Hepatocyte (in vitro differentiated cells): ENCODE measurements around the gene FBXO33. TPM values are rescaled to one million over a fixed set of nuclear protein-coding genes. Genes with fewer than 3 reads are reported as not detected.

Experiments used
- DNase-seq: peaks from one replicate; pipeline ENCODE4 v3.0.0-alpha.2; 2016; ENCODE audit warnings: low spot score
- H2AFZ ChIP-seq: fragments of 200-600 bp; sonication (generic); 2 replicates; pipeline ENCODE4 v1.6.0; 2016; ENCODE audit warnings: antibody characterized with exemption, mild to moderate bottlenecking
- H3K27ac ChIP-seq: fragments of 200-600 bp; sonication (generic); 2 replicates; pipeline ENCODE4 v1.5.1; 2016; ENCODE audit warnings: mild to moderate bottlenecking
- H3K27me3 ChIP-seq: fragments of 200-600 bp; sonication (generic); 2 replicates; pipeline ENCODE4 v1.6.1; 2016
- H3K36me3 ChIP-seq: fragments of 200-600 bp; sonication (generic); replicated peaks from 2 replicates; pipeline ENCODE4 v1.5.1; 2016; ENCODE audit warnings: low read depth; ENCODE audit not compliant: insufficient read depth
- H3K4me1 ChIP-seq: fragments of 200-600 bp; sonication (generic); 2 replicates; pipeline ENCODE4 v1.5.1; 2016; ENCODE audit warnings: mild to moderate bottlenecking, moderate library complexity; ENCODE audit not compliant: insufficient read depth
- H3K4me2 ChIP-seq: fragments of 200-600 bp; sonication (generic); 2 replicates; pipeline ENCODE4 v1.6.0; 2016
- H3K4me3 ChIP-seq: fragments of 200-600 bp; sonication (generic); 2 replicates; pipeline ENCODE4 v1.5.1; 2016; ENCODE audit warnings: mild to moderate bottlenecking
- H3K79me2 ChIP-seq: fragments of 200-600 bp; sonication (generic); 2 replicates; pipeline ENCODE4 v1.6.0; 2017; ENCODE audit warnings: mild to moderate bottlenecking
- H3K9me2 ChIP-seq: fragments of 200-600 bp; sonication (generic); replicated peaks from 2 replicates; pipeline ENCODE4 v1.6.0; 2017; ENCODE audit warnings: mild to moderate bottlenecking; ENCODE audit not compliant: insufficient read depth
- H3K9me3 ChIP-seq: fragments of 200-600 bp; sonication (generic); 2 replicates; pipeline ENCODE4 v1.5.1; 2016; ENCODE audit warnings: low read depth, mild to moderate bottlenecking
- H4K20me1 ChIP-seq: fragments of 200-600 bp; sonication (generic); 2 replicates; pipeline ENCODE4 v1.6.0; 2016; ENCODE audit warnings: mild to moderate bottlenecking; ENCODE audit not compliant: insufficient read depth, poor library complexity, severe bottlenecking
- EZH2 ChIP-seq: fragments of 200-600 bp; sonication (generic); IDR thresholded peaks from 2 replicates; pipeline ENCODE4 v1.6.1; 2016; ENCODE audit warnings: antibody characterized with exemption, mild to moderate bottlenecking, borderline replicate concordance
- EZH2phosphoT487 ChIP-seq: fragments of 200-600 bp; sonication (generic); IDR thresholded peaks from one replicate; pipeline ENCODE4 v1.6.1; 2018; ENCODE audit warnings: antibody characterized with exemption, mild to moderate bottlenecking, low read depth, moderate library complexity; ENCODE audit not compliant: unreplicated experiment, severe bottlenecking
- WGBS: methylation state at CpG from one replicate; pipeline ENCODE4 v1.1.6; 2016; ENCODE audit warnings: low lambda C conversion rate; ENCODE audit errors: missing lambda C conversion rate; 5-methylcytosine and 5-hydroxymethylcytosine counted together
- polyA plus RNA-seq: library from polyadenylated mRNA; unstranded; fragments of >200 nt; fragmentation: Nextera tagmentation; extraction: Ambion mirVana; gene quantifications from 2 replicates; pipeline ENCODE4 v1.2.1, GENCODE V29; 2016
- total RNA-seq: library from RNA; depleted of rRNA; stranded (reverse); fragments of >200 nt; gene quantifications from 2 replicates; pipeline ENCODE4 v1.2.3, GENCODE V29; 2014
- TF ChIP-seq, protein P1 (sequence below): fragments of 200-600 bp; sonication (generic); IDR thresholded peaks from 2 replicates; pipeline ENCODE4 v1.5.1; 2016; ENCODE audit warnings: antibody characterized with exemption, mild to moderate bottlenecking; ENCODE audit not compliant: poor library complexity

FBXO33 gene, protein sequence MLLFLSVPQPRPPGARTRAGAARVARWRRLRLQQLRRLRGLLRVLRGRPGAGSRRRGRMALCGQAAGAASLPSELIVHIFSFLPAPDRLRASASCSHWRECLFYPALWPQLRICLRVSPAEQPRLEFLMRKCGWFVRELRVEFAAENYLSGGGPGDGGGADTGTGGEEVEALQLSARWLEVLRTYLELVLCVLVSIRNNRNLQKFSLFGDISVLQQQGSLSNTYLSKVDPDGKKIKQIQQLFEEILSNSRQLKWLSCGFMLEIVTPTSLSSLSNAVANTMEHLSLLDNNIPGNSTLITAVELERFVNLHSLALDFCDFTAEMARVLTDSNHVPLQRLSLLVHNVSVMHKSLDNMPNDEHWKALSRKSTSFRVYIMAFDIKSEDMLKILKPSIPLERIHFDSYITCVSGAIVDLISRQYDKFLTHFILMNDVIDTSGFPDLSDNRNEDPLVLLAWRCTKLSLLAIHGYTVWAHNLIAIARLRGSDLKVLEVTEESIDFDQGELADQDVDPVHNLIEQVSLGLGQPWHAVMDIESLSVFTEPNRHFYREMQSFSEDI
- total RNA-seq (14.5 and 19.4 TPM in 2 replicates), polyA plus RNA-seq (8.9 and 12.0 TPM in 2 replicates)

DNA sequence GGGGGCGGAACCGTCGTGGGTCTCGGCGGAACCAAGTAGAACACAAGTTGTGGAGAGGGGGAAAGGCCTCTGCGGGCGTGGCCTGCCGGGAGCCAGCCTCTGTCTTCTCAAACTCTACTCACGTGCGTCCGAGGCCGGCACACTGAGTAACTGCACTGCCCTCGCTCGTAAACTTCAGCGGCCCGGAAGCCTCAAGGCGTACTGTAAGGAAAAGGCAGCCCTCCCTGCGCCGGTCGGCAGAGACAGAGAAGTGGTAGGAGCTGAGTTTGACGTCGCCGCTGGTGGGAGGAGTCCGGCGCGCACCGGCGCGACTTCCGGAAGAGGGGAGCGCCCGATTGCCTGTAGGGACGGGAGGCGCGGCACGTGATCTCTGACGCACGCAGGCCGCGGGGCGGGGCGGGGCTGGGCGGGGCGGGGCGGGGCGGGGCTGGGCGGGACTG lies at the start of gene FBXO33:
FBXO33 (minus strand) TSS at position 255 of the 440 bp plus-strand sequence. CDS start 271 bp downstream, outside the sequence.
- Histone ChIP-seq H3K27me3 (no peaks in the 10 kb centered on the region), H3K79me2 (peaks cover 45% of the 10 kb centered on the region), H4K20me1 (peaks cover 14% of the 10 kb centered on the region), H3K9me2 (no peaks in the 10 kb centered on the region), H3K4me1 (peaks cover 15% of the 10 kb centered on the region), H2AFZ (peak within 1 kb of the TSS; percentile 70), H3K4me2 (peak within 1 kb of the TSS; percentile 93), H3K9me3 (no peaks in the 10 kb centered on the region), H3K27ac (peak within 1 kb of the TSS; percentile 98), H3K4me3 (peak within 1 kb of the TSS; percentile 92), H3K36me3 (no peaks in the 10 kb centered on the region)
- TF ChIP-seq, protein P1, sequence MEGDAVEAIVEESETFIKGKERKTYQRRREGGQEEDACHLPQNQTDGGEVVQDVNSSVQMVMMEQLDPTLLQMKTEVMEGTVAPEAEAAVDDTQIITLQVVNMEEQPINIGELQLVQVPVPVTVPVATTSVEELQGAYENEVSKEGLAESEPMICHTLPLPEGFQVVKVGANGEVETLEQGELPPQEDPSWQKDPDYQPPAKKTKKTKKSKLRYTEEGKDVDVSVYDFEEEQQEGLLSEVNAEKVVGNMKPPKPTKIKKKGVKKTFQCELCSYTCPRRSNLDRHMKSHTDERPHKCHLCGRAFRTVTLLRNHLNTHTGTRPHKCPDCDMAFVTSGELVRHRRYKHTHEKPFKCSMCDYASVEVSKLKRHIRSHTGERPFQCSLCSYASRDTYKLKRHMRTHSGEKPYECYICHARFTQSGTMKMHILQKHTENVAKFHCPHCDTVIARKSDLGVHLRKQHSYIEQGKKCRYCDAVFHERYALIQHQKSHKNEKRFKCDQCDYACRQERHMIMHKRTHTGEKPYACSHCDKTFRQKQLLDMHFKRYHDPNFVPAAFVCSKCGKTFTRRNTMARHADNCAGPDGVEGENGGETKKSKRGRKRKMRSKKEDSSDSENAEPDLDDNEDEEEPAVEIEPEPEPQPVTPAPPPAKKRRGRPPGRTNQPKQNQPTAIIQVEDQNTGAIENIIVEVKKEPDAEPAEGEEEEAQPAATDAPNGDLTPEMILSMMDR = no peak
- no peak for TF ChIP-seq EZH2phosphoT487
- no peak for TF ChIP-seq EZH2
- DNase-seq = peak; percentile 98
- WGBS = under 1% methylated on average over 31 of the region's 47 CpGs

DNA sequence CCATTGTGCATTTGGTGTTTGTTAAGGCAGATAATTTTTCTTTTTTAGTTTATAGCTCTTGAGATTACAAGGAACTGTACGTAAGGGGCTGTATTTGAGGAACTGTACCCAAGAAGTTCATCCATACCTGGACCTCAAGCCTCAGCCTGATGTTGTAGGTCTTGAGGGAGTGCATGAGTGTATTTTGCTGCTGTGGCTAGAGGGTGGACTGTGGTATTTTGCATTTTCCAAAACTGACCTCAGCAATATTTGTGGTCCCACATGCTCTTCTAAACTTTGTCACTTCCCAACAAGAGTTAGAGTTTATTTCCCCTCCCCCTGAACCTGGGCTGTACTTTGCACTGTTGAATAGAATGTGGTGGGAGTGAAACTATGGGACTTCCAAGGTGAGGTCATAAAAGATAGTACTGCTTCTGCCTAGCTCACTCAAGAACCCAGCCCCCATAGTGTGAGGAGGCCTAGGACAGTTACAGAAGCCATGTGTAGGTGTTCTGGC lies 42.2 kb upstream of the FBXO33 start:
- Histone ChIP-seq H3K9me3 (no peaks in the 10 kb centered on the region), H3K27me3 (no peaks in the 10 kb centered on the region), H3K79me2 (no peaks in the 10 kb centered on the region), H4K20me1 (no peaks in the 10 kb centered on the region), H3K4me1 (no peaks in the 10 kb centered on the region), H3K4me3 (no peak overlapping the region), H3K9me2 (no peaks in the 10 kb centered on the region), H2AFZ (no peak overlapping the region), H3K4me2 (no peak overlapping the region), H3K36me3 (no peaks in the 10 kb centered on the region), H3K27ac (peak overlapping the region; percentile 35)
- 83% methylated on average over 1 of the region's 1 CpG for WGBS
- peak; percentile 44 for DNase-seq
- TF ChIP-seq EZH2phosphoT487 (no peak), EZH2 (no peak)
- TF ChIP-seq, protein P1 = no peak

DNA sequence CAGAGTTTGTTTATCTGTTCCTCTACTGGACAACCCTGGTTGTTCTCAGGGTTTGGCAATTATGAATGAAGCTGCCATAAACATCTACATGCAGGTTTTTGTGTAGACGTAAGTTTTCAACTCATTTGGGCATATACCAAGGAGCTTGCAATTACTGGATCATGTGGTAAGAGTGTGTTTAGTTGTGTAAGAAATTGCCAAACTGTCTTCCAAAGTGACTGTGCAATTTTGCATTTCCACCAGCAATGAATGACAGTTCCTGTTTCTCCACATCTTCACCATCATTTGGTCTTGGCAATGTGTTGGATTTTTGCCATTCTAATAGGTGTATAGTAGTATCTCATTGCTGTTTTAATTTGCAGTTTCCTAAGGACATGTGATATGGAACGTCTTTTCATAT lies 39.8 kb upstream of the FBXO33 start:
- Histone ChIP-seq H3K4me1 (no peaks in the 10 kb centered on the region), H3K4me3 (no peak overlapping the region), H3K4me2 (no peak overlapping the region), H3K9me3 (no peaks in the 10 kb centered on the region), H3K36me3 (no peaks in the 10 kb centered on the region), H2AFZ (no peak overlapping the region), H3K27me3 (no peaks in the 10 kb centered on the region), H3K27ac (no peak overlapping the region), H3K9me2 (no peaks in the 10 kb centered on the region), H3K79me2 (no peaks in the 10 kb centered on the region), H4K20me1 (no peaks in the 10 kb centered on the region)
- 87% methylated on average over 2 of the region's 2 CpGs for WGBS
- no peak for DNase-seq
- TF ChIP-seq EZH2phosphoT487 (no peak), EZH2 (no peak)
- TF ChIP-seq, protein P1 = no peak
